Glomerular visceral epithelial cell (primary cell): ENCODE measurements around the gene MBOAT1.
"Not testable (repeated sequence)": the region's sequence is repeated elsewhere in the genome, so short reads cannot be mapped to it uniquely, and the experiment has no call there.

ENCODE experiments used
- DNase-seq: peaks from one replicate; pipeline ENCODE4 v3.0.0-alpha.2; 2016; ENCODE audit errors: extremely low spot score

Gene MBOAT1

DNA sequence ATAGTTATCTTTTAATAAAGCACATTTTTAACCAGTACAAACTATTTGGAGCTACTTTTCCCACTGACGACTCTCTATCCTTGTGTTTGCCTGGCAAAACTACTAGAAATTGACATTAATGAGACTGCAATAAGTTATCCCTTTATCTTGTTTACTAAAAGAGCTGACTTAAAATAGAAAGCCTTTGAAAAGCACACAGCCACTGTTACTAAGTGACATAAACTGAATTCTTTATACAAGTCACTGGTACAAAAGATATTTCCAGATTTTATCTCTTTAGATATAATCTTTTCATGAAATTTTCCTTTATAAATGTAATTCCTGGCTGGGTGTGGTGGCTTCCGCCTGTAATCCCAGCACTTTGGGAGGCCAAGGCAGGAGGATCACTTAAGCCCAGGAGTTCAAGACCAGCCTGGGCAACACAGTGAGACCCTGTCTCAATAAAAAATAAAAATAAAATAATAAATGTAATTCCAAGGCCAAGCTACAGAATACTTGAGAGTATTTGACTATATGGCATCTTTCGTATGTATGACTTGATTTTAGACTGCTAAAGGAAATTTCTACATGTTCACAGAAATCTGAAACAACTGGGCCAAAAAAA lies 9.5 kb downstream of the MBOAT1 start:
- no peak for DNase-seq

DNA sequence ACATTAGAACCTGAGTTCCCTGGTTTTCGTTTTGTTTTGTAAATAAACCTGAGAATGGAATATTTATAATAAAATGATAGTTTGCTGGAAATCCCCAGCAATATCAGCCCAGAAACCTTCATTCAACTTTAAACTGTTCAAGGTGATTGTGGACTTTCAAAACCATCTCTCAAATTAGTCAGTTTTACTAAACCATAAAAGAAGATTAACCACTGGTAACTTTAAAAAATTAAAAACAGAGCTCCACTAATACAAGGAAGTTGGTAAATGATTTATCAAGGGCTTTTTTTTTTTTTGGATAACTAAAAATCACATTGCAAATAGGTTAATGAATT lies 10.0 kb downstream of the MBOAT1 start:
- DNase-seq: no peak

- no peak for DNase-seq
Measured at GRCh38 chr6:20200761-20201630, 11.3 kb downstream of the MBOAT1 start.

DNA sequence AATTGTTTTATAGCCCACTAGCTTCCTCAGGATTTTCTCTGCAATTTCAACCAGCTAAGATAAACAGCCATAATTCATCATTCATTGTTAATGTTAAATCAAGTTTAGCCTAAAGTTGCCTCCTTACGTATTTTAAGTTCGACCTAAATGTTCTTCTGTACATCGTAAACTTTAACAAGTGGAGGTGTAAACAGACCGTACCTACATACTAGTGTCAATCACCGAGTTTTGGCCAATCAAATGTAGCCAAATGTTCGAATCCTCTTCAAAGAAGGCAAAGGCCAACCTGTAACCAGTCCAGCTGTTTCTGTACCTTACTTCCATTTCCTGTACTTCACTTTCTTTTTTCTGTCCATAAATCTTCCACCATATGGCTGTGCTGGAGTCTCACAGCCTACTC lies 13.5 kb downstream of the MBOAT1 start:
- DNase-seq: no peak

DNA sequence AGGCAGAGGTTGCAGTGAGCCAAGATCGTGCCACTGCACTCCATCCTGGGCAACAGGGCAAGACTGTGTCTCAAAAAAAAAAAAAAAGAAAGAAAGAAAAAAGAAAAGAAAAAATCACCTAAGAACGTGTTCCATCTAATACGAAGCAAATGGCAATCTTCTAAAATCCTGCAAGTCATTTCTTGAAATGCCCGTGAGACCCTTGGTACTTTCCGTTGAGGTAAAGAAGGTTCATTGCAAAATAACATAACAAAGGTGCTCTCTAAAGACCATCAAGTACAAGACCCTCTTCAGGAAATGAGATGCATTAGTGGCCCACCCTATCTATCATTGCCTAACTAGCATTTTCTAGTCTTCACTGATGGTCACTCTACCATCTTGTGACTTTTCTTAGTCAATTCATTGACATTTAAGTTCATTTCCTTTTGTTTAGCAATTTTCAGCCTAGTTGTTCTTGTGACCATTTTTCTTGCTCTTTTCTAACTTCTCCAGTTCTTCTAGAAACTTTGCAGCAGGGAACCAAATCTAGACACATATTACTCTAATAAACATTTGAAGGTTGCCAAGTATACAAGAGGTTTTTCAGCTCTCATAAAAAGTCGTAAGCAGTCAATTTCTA lies 14.0 kb downstream of the MBOAT1 start:
- no peak for DNase-seq

- no peak for DNase-seq
Measured at GRCh38 chr6:20197251-20197650, 15.0 kb downstream of the MBOAT1 start.

DNA sequence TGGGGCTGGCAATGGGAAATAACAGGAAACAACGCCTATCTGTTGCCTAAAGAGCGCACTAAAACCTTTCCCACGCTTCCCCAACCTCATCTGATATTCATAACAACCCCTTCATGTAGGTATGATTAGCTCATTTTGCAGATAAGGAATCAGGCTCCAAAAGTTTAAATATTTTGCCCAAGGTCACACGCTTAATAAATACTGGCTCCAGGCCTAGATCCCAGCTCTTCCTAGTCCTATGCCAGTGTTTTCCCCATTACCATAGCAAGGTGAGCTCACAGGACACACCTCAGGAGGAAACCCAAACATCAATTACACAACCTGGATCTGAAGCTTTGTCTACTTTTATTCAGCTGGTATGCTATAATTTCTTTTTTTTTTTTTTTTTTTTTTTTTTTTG lies 19.6 kb downstream of the MBOAT1 start:
- DNase-seq: no peak

GRCh38 chr6:20191992-20192391 lies 20.3 kb downstream of the MBOAT1 start:
- DNase-seq: no peak

GRCh38 chr6:20188630-20189075 lies 23.6 kb downstream of the MBOAT1 start:
- DNase-seq: peak; percentile 19

GRCh38 chr6:20186981-20187380 lies 25.3 kb downstream of the MBOAT1 start:
- DNase-seq: no peak

DNA sequence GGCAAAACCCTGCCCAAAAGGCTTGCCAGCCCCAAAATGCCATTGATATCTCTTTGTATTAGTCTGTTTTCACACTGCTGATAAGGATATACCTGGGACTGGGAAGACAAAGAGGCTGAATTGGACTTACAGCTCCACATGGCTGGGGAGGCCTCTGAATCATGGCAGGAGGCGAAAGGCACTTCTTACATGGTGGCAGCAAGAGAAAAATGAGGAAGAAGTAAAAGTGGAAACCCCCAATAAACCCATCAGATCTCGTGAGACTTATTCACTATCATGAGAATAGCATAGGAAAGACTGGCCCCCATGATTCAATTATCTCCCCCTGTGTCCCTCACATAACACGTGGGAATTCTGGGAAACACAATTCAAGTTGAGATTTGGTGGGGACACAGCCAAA lies 28.6 kb downstream of the MBOAT1 start:
- DNase-seq: no peak

DNA sequence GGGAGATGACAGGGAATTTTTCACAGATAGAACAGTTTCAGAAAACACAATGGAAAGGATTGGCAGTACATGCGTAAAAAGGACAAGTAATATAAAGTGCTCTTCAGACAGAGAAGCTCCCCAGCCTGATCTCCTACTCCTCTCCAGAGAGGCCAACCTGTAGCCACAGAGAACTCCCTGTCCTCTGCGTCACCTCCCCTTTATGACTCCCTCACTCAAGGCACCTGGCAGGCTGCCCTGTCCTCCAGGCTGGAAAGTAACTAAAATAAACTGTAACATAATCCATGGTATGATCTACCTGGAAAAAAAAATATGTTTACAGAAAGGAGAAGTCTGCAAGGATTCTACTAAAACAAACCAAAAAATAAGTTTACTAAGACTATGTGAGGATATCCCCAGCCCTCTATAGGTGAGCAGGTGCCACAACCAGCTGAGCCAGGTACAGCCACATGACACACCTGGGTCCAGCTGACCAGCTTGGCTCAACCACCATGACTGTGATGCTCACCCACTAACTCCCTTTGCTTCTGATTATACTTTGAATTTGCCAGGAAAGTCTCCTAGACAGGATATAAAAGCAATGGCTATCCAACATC lies 29.2 kb downstream of the MBOAT1 start:
- no peak for DNase-seq

GRCh38 chr6:20182069-20182468 lies 30.2 kb downstream of the MBOAT1 start:
- DNase-seq: no peak

- peak; percentile 11 for DNase-seq
Measured at GRCh38 chr6:20180935-20181334, 31.3 kb downstream of the MBOAT1 start.

DNA sequence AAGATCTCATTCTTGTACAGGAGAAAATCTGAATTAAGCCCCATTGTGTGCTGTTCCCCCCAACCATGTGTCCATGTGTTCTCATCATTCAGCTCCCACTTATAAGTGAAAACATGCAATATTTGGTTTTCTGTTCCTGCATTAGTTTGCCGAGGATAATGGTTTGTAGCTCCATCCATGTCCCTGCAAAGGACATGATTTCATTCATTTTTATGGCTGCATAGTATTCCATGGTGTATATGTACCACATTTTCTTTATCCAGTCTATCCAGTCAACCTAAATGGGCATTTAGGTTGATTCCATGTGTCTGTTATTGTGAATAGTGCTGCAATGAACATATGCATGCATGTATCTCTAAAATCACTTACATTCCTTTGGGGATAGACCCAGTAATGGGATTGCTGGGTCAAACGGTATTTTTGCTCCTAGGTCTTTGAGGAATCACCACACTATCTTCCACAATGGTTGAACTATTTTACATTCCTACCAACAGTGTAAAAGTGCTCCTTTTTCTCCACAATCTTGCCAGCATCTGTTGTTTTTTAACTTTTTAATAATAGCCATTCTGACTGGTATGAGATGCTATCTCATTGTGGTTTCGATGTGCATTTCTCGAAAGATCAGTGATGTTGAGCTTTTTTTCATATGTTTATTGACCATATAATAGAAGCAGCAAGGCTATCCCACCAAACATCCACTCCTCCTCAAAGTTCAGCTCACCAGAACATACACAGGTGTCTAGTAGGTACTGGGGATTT lies 32.8 kb downstream of the MBOAT1 start:
- not testable (repeated sequence) for DNase-seq

DNA sequence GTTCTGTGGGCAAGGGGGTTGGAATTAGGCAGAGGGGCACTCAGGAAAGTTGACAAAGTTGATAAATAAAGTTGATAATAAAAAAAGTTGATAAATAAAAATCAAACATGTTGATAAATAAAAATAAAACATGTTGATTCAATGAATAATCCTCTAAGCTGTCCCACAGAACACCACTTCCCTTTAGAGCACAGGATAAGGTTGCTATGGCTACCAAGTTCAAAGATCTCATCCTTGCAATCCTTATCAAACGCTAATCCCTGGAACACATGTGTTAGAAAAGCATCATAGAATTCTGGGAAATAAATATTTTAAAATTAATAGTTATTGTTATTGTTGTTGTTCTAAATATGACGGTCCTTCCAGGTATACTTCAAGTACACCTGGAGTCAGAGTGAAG lies 33.9 kb downstream of the MBOAT1 start:
- DNase-seq: no peak

GRCh38 chr6:20175810-20176410 lies 36.4 kb downstream of the MBOAT1 start:
- DNase-seq: no peak

- no peak for DNase-seq
Measured at GRCh38 chr6:20173833-20174792, 38.2 kb downstream of the MBOAT1 start.

DNA sequence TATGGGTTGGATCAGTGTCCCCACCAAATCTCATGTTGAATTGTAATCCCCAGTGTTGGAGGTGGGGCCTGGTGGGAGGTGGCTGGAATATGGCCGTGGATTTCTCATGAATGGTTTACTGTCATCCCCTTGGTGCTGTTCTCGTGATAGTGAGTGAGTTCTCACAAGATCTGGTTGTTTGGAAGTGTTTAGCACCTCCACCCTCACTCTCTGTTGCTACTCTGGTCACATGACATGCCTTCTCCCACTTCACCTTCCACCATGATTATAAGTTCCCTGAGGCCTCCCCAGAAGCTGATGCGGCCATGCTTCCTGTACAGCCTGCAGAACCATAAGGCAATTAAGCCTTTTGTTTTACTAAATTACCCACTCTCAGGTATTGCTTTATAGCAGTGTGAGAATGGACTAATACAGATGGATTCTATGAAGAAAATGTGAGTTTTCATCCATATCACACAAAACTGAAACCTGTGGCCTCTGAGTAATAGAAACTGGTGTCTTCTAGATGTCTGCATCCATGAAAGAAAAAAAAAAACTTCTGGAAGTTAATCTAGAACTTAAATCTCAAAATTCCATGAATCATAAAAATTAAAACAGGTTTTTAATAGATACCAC lies 39.3 kb downstream of the MBOAT1 start:
- no peak for DNase-seq
